Measurements from ENCODE around the gene ALOX15B. TPM values are rescaled to one million over a fixed set of nuclear protein-coding genes. Genes with fewer than 3 reads are reported as not detected.

The ALOX15B gene
- total RNA-seq, 1 experiment from 2014 or later = not detected

- no peaks in the 10 kb centered on the region for H3K9me3 ChIP-seq (ENCODE audit: insufficient read depth, low read depth)
- DNase-seq = no peak
- H3F3A ChIP-seq (ENCODE audit: insufficient read depth, low read depth) = no peaks in the 10 kb centered on the region
- H3K79me2 ChIP-seq (ENCODE audit: low read depth) = no peaks in the 10 kb centered on the region
- ChIA-PET POLR2A (ENCODE audit: unreplicated experiment) (no interaction called here), CTCF (interaction anchor here (0.7 kb wide), 1 partner anchor 8 kb away, joined by 6 read pairs; no protein-coding TSS in a partner anchor)
- no peak overlapping the region for H3K27ac ChIP-seq
- H3K27me3 ChIP-seq (ENCODE audit: insufficient read depth, low read depth) = no peaks in the 10 kb centered on the region
- no peaks in the 10 kb centered on the region for H3K9me2 ChIP-seq (ENCODE audit: insufficient read depth)
- no peak for TF ChIP-seq EZH2 (IDR thresholded peaks at IDR 0.05; ENCODE audit: low read depth)
- TF ChIP-seq CTCF (conservative IDR thresholded peaks at IDR 0.05) = no peak
- H3K4me3 ChIP-seq = no peak overlapping the region
- intact Hi-C loops (cut with micrococcal nuclease; ENCODE audit: unreplicated experiment) = no loop called here
- no peaks in the 10 kb centered on the region for H3K36me3 ChIP-seq (ENCODE audit: low read depth)
- no peak overlapping the region for H2AFZ ChIP-seq
- no peak overlapping the region for H3K4me2 ChIP-seq
- H4K20me1 ChIP-seq (ENCODE audit: insufficient read depth) = no peaks in the 10 kb centered on the region
- BruUV-seq (replicated peaks) = no TSS peak
- H3K4me1 ChIP-seq (replicated peaks; ENCODE audit: insufficient read depth) = no peaks in the 10 kb centered on the region
Measured at GRCh38 chr17:8082292-8082691, 43.4 kb downstream of the ALOX15B start.

DNA sequence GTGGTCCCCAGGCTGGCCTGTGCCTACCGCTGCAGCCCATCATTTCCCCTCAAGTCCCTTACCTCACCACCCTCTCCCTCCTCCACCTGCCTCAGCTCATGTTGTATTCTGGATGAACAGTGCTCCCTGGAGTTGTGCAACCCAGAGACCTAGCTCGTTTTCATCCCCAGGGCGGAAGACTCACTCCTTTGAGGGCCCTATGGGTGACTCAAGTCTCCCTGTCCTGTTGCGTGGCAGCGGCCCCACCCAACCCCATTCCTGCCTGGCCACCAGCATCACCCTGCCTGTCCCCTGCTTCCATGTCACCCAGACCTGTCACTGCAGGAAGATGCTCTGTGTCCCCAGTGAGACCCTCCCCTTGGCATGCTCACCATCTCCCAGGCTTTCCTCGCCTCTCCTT is 45.4 kb downstream of the ALOX15B start:
- no peaks in the 10 kb centered on the region for H3K4me1 ChIP-seq (replicated peaks; ENCODE audit: insufficient read depth)
- H3F3A ChIP-seq (ENCODE audit: insufficient read depth, low read depth) = no peaks in the 10 kb centered on the region
- H3K9me3 ChIP-seq (ENCODE audit: insufficient read depth, low read depth) = no peaks in the 10 kb centered on the region
- no peak for DNase-seq
- H3K4me3 ChIP-seq = no peak overlapping the region
- H3K4me2 ChIP-seq = no peak overlapping the region
- intact Hi-C loops (cut with micrococcal nuclease; ENCODE audit: unreplicated experiment) = no loop called here
- no peaks in the 10 kb centered on the region for H3K27me3 ChIP-seq (ENCODE audit: insufficient read depth, low read depth)
- no peaks in the 10 kb centered on the region for H3K79me2 ChIP-seq (ENCODE audit: low read depth)
- no peak overlapping the region for H3K27ac ChIP-seq
- no peak overlapping the region for H2AFZ ChIP-seq
- TF ChIP-seq CTCF (conservative IDR thresholded peaks at IDR 0.05) = no peak
- TF ChIP-seq EZH2 (IDR thresholded peaks at IDR 0.05; ENCODE audit: low read depth) = no peak
- CTCF ChIA-PET = no interaction called here
- H3K36me3 ChIP-seq (ENCODE audit: low read depth) = no peaks in the 10 kb centered on the region
- no peaks in the 10 kb centered on the region for H3K9me2 ChIP-seq (ENCODE audit: insufficient read depth)
- no peaks in the 10 kb centered on the region for H4K20me1 ChIP-seq (ENCODE audit: insufficient read depth)
- no TSS peak for BruUV-seq (replicated peaks)
- POLR2A ChIA-PET (ENCODE audit: unreplicated experiment) = interaction anchor here (0.7 kb wide), 1 partner anchor 383 kb away, joined by 3 read pairs; no protein-coding TSS in a partner anchor

- intact Hi-C loops (cut with micrococcal nuclease; ENCODE audit: unreplicated experiment) = no loop called here
- no TSS peak for BruUV-seq (replicated peaks)
- H3K4me3 ChIP-seq = no peak within 1 kb of the TSS
- H3K27me3 ChIP-seq (ENCODE audit: insufficient read depth, low read depth) = no peaks in the 10 kb centered on the region; the same call in 1 of the 2 replicates
- TF ChIP-seq CTCF (conservative IDR thresholded peaks at IDR 0.05) (no peak), EZH2 (IDR thresholded peaks at IDR 0.05; ENCODE audit: low read depth) (no peak)
- H3K27ac ChIP-seq = no peak within 1 kb of the TSS
- H3K4me2 ChIP-seq = no peak within 1 kb of the TSS
- no peaks in the 10 kb centered on the region for H3F3A ChIP-seq (ENCODE audit: insufficient read depth, low read depth)
- DNase-seq = peak in 1 of 2 experiments; percentile 61
- H2AFZ ChIP-seq = no peak within 1 kb of the TSS
- POLR2A ChIA-PET (ENCODE audit: unreplicated experiment) = interaction anchor here (0.5 kb wide), 1 partner anchor 472 kb away, joined by 4 read pairs; the partner anchor contains the start of gene FXR2
- no peaks in the 10 kb centered on the region for H3K9me2 ChIP-seq (ENCODE audit: insufficient read depth)
- no peaks in the 10 kb centered on the region for H3K36me3 ChIP-seq (ENCODE audit: low read depth)
- CTCF ChIA-PET = interaction anchor here (0.6 to 1.3 kb wide), 5 partner anchors 14 to 1461 kb away, joined by 3 to 10 read pairs (median 4); no protein-coding TSS in a partner anchor
- no peaks in the 10 kb centered on the region for H3K9me3 ChIP-seq (ENCODE audit: insufficient read depth, low read depth)
- H3K4me1 ChIP-seq (replicated peaks; ENCODE audit: insufficient read depth) = no peaks in the 10 kb centered on the region
- no peaks in the 10 kb centered on the region for H3K79me2 ChIP-seq (ENCODE audit: low read depth)
- no peaks in the 10 kb centered on the region for H4K20me1 ChIP-seq (ENCODE audit: insufficient read depth)
Measured at GRCh38 chr17:8087075-8087951, 48.5 kb downstream of the ALOX15B start, which contains the start of gene ALOX12B. TSS of gene ALOX12B (minus strand) at chr17:8087716. CDS start at chr17:8087442, 274 bp downstream.

All from PC-9 (cell line).